ENCODE results near the gene LRRC74B. TPM values are rescaled to one million over a fixed set of nuclear protein-coding genes. Genes with fewer than 3 reads are reported as not detected.

LRRC74B gene
- total RNA-seq, 4 donors from 2014 or later, result not detected

GRCh38 chr22:21012446-21013407 lies 33.0 kb upstream of the LRRC74B start:
- DNase-seq (ENCODE audit: low spot score in 2 of 2), result no peak
- Histone ChIP-seq H3K4me3 (no peak overlapping the region), H3K27ac (no peak overlapping the region), H3K27me3 (no peaks in the 10 kb centered on the region), H3K36me3 (no peaks in the 10 kb centered on the region), H3K9me3 (no peaks in the 10 kb centered on the region), H3K4me1 (peaks cover 23% of the 10 kb centered on the region)
- TF ChIP-seq, protein P1, sequence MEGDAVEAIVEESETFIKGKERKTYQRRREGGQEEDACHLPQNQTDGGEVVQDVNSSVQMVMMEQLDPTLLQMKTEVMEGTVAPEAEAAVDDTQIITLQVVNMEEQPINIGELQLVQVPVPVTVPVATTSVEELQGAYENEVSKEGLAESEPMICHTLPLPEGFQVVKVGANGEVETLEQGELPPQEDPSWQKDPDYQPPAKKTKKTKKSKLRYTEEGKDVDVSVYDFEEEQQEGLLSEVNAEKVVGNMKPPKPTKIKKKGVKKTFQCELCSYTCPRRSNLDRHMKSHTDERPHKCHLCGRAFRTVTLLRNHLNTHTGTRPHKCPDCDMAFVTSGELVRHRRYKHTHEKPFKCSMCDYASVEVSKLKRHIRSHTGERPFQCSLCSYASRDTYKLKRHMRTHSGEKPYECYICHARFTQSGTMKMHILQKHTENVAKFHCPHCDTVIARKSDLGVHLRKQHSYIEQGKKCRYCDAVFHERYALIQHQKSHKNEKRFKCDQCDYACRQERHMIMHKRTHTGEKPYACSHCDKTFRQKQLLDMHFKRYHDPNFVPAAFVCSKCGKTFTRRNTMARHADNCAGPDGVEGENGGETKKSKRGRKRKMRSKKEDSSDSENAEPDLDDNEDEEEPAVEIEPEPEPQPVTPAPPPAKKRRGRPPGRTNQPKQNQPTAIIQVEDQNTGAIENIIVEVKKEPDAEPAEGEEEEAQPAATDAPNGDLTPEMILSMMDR (IDR thresholded peaks at IDR 0.05), result no peak
- TF ChIP-seq POLR2AphosphoS5 (IDR thresholded peaks at IDR 0.05), result no peak
- no peak for TF ChIP-seq EP300 (IDR thresholded peaks at IDR 0.05)
- TF ChIP-seq POLR2A (IDR thresholded peaks at IDR 0.05), result no peak
- WGBS, result 79% methylated on average over 4 of the region's 14 CpGs

GRCh38 chr22:21013657-21014201 lies 32.0 kb upstream of the LRRC74B start:
- Histone ChIP-seq H3K9me3 (no peaks in the 10 kb centered on the region), H3K27ac (no peak overlapping the region), H3K4me3 (peak overlapping the region; percentile 50), H3K27me3 (no peaks in the 10 kb centered on the region), H3K36me3 (no peaks in the 10 kb centered on the region), H3K4me1 (peaks cover 23% of the 10 kb centered on the region)
- TF ChIP-seq, protein P1 (IDR thresholded peaks at IDR 0.05), result no peak
- TF ChIP-seq EP300 (IDR thresholded peaks at IDR 0.05) (no peak), POLR2A (IDR thresholded peaks at IDR 0.05) (no peak), POLR2AphosphoS5 (IDR thresholded peaks at IDR 0.05) (no peak)
- WGBS, result 8% methylated on average over 12 of the region's 24 CpGs
- no peak for DNase-seq (ENCODE audit: low spot score in 2 of 2)

- WGBS, result 0% methylated on average over 33 of the region's 40 CpGs
- TF ChIP-seq EP300 (IDR thresholded peaks at IDR 0.05), result no peak
- TF ChIP-seq, protein P1 (IDR thresholded peaks at IDR 0.05), result no peak
- no peak for TF ChIP-seq POLR2A (IDR thresholded peaks at IDR 0.05)
- peak in 1 of 3 donors; percentile 27 for TF ChIP-seq POLR2AphosphoS5 (IDR thresholded peaks at IDR 0.05)
- no peaks in the 10 kb centered on the region for H3K36me3 ChIP-seq
These were observed 31.5 kb upstream of the LRRC74B start for GRCh38 chr22:21014202-21014725.

DNA sequence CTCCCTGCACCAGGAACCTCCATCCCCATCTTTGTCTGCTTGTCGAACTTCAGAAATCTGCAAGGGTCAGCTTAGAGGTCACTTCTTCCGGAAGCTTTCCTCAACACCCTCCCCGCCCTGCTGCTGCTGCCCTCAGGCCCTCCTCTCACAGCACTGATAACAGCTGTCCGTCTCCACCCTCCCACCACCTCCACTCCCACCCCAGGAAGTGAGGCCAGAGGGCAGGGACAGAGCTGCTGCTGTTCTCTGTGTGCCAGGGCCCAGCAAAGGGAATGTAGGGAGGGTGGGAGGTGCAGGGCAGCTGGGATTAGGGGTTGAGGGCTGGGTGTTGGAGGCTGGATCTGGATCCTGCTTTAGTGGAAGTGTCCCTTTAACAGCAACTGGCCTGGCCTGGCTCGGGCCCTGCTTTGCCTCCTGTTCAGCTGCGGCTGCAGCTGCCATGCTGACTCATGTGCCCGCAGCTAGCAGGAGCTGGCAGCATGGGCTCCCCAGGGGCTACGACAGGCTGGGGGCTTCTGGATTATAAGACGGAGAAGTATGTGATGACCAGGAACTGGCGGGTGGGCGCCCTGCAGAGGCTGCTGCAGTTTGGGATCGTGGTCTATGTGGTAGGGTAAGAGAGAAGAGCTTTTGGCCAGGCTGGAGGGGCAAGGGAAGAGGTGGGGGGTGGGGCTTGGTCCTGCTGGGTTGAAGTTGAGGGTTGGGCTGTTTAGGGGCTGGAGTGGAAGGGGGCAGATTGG lies 30.9 kb upstream of the LRRC74B start, which contains the start of gene P2RX6:
P2RX6 (plus strand) TSS at position 440 of the 740 bp plus-strand sequence; CDS start at position 450, 10 bp downstream.
- TF ChIP-seq EP300 (IDR thresholded peaks at IDR 0.05) (no peak), POLR2A (IDR thresholded peaks at IDR 0.05) (no peak), POLR2AphosphoS5 (IDR thresholded peaks at IDR 0.05) (no peak)
- TF ChIP-seq, protein P1 (IDR thresholded peaks at IDR 0.05), result no peak
- WGBS, result 33% methylated on average over 7 of the region's 12 CpGs
- peak within 1 kb of the TSS; percentile 50 for H3K4me3 ChIP-seq
- H3K27ac ChIP-seq, result no peak within 1 kb of the TSS
- H3K4me1 ChIP-seq, result peaks cover 23% of the 10 kb centered on the region
- no peaks in the 10 kb centered on the region for H3K9me3 ChIP-seq
- H3K27me3 ChIP-seq, result no peaks in the 10 kb centered on the region
- H3K36me3 ChIP-seq, result no peaks in the 10 kb centered on the region
- no peak for DNase-seq (ENCODE audit: low spot score in 2 of 2)

More at GRCh38 chr22:21014202-21014725, 31.5 kb upstream of the LRRC74B start:
- no peaks in the 10 kb centered on the region for H3K27me3 ChIP-seq
- H3K4me1 ChIP-seq, result peaks cover 23% of the 10 kb centered on the region
- H3K9me3 ChIP-seq, result no peaks in the 10 kb centered on the region
- H3K27ac ChIP-seq, result no peak overlapping the region
- peak; percentile 91 to 92 for DNase-seq (ENCODE audit: low spot score in 2 of 2)
- H3K4me3 ChIP-seq, result peak overlapping the region; percentile 50

Measured in suprapubic skin (tissue), 4 donors.